Glomerular endothelial cell (primary cell): Measurements from ENCODE around the gene TRIM31. TPM values are rescaled to one million over a fixed set of nuclear protein-coding genes. Genes with fewer than 3 reads are reported as not detected.

Experiments
- DNase-seq: peaks from one replicate; pipeline ENCODE4 v3.0.0-alpha.2; 2011; ENCODE audit warnings: low read depth, low spot score; ENCODE audit errors: extremely low read depth
- total RNA-seq: library from RNA; depleted of rRNA; stranded (reverse); fragments of >200 nt; gene quantifications from 2 replicates; pipeline ENCODE4 v1.2.3, GENCODE V29; 2015

The TRIM31 gene
- total RNA-seq, 1 donor from 2014 or later = not detected

- DNase-seq = no peak
Measured at GRCh38 chr6:30087876-30088275, 25.0 kb downstream of the TRIM31 start.

- DNase-seq = no peak
Measured at GRCh38 chr6:30077218-30077617, 35.7 kb downstream of the TRIM31 start.

GRCh38 chr6:30075790-30076732, 36.8 kb downstream of the TRIM31 start:
- no peak for DNase-seq

- no peak for DNase-seq
Measured at GRCh38 chr6:30075094-30075789, 37.6 kb downstream of the TRIM31 start, which contains the start of gene RNF39. RNF39 (minus strand) TSS chr6:30075769; CDS start chr6:30075585, 184 bp downstream.

- no peak for DNase-seq
Measured at GRCh38 chr6:30074331-30075093, 38.4 kb downstream of the TRIM31 start.

GRCh38 chr6:30073489-30074235, 39.2 kb downstream of the TRIM31 start:
- DNase-seq = no peak

- no peak for DNase-seq
Measured at GRCh38 chr6:30071858-30072257, 41.0 kb downstream of the TRIM31 start.

GRCh38 chr6:30071081-30071818, 41.6 kb downstream of the TRIM31 start:
- no peak for DNase-seq

GRCh38 chr6:30067460-30068139, 45.3 kb downstream of the TRIM31 start:
- no peak for DNase-seq

GRCh38 chr6:30066577-30067459, 46.1 kb downstream of the TRIM31 start, which contains the start of gene PPP1R11:
PPP1R11 (plus strand) TSS chr6:30067198; CDS start chr6:30067411, 213 bp downstream.
- peak; percentile 94 for DNase-seq

GRCh38 chr6:30066082-30066481, 46.8 kb downstream of the TRIM31 start:
- no peak for DNase-seq

- no peak for DNase-seq
Measured at GRCh38 chr6:30063315-30063714, 49.6 kb downstream of the TRIM31 start.

GRCh38 chr6:30062471-30063178, 50.3 kb downstream of the TRIM31 start:
- no peak for DNase-seq

- DNase-seq = no peak
Measured at GRCh38 chr6:30061858-30062458, 50.9 kb downstream of the TRIM31 start.

- peak; percentile 88 for DNase-seq
Measured at GRCh38 chr6:30061092-30061857, 51.6 kb downstream of the TRIM31 start, which contains the start of gene POLR1H. POLR1H (plus strand) TSS chr6:30061265; CDS start chr6:30061525, 260 bp downstream.

GRCh38 chr6:30060606-30061091, 52.2 kb downstream of the TRIM31 start:
- DNase-seq = no peak
